Epithelial cell of esophagus (primary cell): ENCODE data around the gene CYP39A1.

Experiments
- DNase-seq: peaks from one replicate; pipeline ENCODE4 v3.0.0; 2010; ENCODE audit warnings: low read depth
- H3K4me3 ChIP-seq: 2 replicates; pipeline ENCODE4 v1.5.1; 2011; ENCODE audit warnings: mild to moderate bottlenecking, low read length, control low read depth
- TF ChIP-seq, protein P1 (sequence below): IDR thresholded peaks from 2 replicates; pipeline ENCODE4 v1.5.1; 2011; ENCODE audit warnings: low read depth, mild to moderate bottlenecking, low read length, control low read depth, inconsistent platforms; ENCODE audit not compliant: insufficient read depth; ENCODE audit errors: missing control alignments

CYP39A1 gene

DNA sequence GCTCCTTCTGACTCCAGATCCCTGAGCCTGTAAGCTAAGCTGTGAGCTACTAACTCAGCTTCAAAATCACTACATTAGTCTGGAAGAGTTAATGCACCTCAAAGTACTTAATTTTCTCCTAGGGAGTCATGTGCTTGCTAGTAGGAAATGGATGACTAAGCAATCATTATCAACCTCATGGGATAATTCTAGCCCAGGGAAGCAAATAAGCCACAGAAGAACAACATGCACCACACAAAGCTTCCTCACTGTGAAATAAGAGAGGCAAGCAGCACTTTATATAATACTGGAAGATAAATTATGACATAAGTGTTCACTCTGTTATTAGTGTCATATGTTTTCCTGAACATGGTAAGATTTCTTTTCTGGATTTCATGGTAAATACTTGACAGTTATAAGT, 103.5 kb downstream of the CYP39A1 start:
- no peak for DNase-seq
- no peak overlapping the region for H3K4me3 ChIP-seq
- TF ChIP-seq, protein P1, sequence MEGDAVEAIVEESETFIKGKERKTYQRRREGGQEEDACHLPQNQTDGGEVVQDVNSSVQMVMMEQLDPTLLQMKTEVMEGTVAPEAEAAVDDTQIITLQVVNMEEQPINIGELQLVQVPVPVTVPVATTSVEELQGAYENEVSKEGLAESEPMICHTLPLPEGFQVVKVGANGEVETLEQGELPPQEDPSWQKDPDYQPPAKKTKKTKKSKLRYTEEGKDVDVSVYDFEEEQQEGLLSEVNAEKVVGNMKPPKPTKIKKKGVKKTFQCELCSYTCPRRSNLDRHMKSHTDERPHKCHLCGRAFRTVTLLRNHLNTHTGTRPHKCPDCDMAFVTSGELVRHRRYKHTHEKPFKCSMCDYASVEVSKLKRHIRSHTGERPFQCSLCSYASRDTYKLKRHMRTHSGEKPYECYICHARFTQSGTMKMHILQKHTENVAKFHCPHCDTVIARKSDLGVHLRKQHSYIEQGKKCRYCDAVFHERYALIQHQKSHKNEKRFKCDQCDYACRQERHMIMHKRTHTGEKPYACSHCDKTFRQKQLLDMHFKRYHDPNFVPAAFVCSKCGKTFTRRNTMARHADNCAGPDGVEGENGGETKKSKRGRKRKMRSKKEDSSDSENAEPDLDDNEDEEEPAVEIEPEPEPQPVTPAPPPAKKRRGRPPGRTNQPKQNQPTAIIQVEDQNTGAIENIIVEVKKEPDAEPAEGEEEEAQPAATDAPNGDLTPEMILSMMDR = no peak

DNA sequence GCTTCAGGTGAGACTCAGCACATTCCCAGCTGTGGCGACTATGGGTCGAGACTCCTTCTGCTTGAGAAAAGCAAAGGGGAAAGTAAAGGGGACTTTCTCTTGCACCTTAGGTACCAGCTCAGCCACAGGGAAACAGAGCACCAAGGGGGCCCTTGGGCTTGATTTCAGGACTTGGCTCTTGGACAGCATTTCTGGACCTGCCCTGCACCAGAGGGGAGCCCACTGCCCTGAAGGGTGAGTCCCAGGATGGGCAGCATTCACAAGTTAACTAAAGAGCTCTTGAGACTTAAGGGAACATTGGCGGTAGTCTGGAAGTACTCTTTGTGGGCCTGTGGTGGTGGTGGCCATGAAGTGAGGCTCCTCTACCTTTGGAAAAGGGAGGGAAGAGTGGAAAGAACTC, 111.1 kb downstream of the CYP39A1 start:
- TF ChIP-seq, protein P1 = no peak
- H3K4me3 ChIP-seq = no peak overlapping the region
- no peak for DNase-seq

DNA sequence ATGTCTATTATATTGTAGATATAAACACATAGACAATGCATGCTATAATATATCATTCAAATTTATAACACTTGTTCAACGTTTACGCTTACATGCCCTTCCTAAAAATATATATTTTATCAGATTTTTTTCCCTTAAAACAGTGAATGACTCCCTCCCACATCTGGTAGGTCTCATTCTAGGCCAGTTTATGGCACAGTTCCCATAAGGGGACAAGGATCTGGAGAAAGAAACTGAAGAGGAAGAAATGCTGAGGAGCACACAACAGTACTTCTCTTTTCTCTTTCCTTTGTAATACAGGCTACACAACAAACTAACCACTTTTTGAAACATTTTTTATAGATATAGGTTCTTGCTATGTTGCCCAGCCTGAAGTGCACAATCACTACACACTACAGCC, 112.8 kb downstream of the CYP39A1 start:
- DNase-seq = no peak
- TF ChIP-seq, protein P1 = no peak
- H3K4me3 ChIP-seq = no peak overlapping the region

DNA sequence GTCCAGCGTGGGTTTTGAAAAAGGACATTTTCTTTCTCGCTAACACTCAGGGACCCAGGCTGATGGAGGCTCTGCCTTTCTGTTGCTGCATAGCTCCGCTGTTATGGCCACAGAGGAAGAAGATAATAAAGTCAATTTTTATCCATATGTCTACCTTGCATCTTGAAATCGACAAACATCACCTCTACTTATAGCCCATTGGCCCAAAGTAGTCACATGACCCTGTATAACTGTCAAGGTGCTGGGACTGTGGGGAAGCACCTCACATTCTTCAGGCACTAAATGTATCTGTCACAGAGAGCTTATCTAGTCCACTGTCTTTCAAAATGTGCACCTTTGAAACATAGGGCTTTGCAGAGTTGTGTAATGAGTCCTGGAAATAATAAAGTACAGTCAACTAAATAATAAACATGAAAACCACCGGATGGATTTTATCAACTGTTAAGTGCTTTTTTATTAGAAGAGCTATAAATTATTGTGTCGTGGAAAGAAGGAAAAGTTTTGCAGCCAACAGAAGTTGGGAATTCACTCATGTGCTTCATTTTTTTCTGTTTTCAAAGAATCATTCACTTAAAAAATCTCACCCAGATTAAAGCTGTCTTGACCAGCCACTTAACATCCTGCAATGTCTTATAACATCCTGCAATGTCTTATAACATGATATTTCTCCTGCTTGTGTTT, 113.7 kb downstream of the CYP39A1 start:
- H3K4me3 ChIP-seq = no peak overlapping the region
- no peak for DNase-seq
- TF ChIP-seq, protein P1 = no peak

DNA sequence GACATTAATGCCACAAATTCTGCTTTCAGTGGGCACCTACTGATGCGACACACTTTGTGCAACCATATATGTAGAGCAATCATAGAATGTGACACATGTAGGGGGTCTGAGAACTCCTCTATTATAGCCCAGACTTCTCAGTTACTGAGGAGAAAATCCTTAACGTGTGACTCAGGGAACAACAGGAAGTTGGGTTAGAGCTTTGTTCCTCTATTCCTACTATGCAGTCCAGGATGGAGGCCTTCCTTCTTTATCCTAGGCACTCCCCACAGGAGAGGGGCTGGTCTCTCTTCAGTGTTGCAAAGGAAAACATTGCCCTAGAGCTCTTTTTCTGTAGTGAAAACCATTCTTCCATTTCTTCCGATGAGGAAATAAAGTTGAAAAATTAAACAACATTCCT, 121.7 kb downstream of the CYP39A1 start:
- DNase-seq = no peak
- TF ChIP-seq, protein P1 = no peak
- H3K4me3 ChIP-seq = no peak overlapping the region

DNA sequence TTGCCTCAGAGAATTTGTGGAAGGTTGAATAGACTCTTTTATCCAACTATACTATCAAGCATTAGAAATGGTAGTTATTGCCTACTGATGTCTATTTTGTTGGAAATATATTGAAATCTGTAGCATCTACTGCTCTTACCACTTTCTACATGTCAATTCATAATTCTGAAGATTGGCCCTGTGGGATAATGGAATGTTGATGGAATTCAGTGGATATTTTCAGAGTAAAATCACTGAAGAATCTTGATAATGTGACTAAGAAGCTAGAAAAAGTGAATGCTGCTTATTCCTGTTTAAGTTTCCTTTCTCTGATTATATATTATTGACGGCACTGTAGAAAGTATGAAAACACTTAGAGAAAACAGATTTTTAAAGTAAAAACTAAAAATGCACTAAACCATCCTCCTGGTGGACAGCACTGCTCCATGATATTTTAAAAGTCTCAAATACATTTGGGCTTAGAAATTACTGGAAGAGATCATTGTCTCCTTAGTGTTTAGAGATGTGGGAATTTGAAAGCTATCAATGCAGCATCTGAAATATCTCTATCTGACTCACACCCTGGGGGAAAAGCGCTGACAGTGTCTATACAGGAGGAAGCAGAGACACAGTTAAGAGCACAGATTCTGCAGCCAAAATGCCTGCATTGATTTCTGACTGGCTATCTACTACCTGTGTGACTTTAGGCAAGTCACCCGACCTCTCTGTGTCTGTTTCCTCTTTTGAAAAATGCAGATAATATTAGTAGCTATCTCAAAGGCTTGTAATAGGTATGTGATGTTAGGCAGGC, 123.5 kb downstream of the CYP39A1 start:
- no peak overlapping the region for H3K4me3 ChIP-seq
- TF ChIP-seq, protein P1 = no peak
- no peak for DNase-seq
